Measurements from ENCODE around the gene HEATR5B. TPM values are rescaled to one million over a fixed set of nuclear protein-coding genes. Genes with fewer than 3 reads are reported as not detected.

Gene HEATR5B
- total and polyA plus RNA-seq, 4 donors: 6.5 to 54.9 (median 16.1) TPM

- no peak overlapping the region for H3K27ac ChIP-seq (ENCODE audit: low read depth in 1 of 2, low read length in 1 of 2)
- 59 to 63% methylated on average over 2 of the region's 2 CpGs for WGBS, 2 donors
- no peak overlapping the region for H3K4me3 ChIP-seq
- no peaks in the 10 kb centered on the region for H3K9me3 ChIP-seq (ENCODE audit: control insufficient read depth in 4 of 4, insufficient read depth in 3 of 4, low read length in 3 of 4)
- TF ChIP-seq CTCF (IDR thresholded peaks at IDR 0.05; ENCODE audit: control extremely low read depth, extremely low read depth): no peak
- ATAC-seq (ENCODE audit: insufficient read depth, low FRiP score): no peak
- no peaks in the 10 kb centered on the region for H3K36me3 ChIP-seq (ENCODE audit: control insufficient read depth in 4 of 4, insufficient read depth in 4 of 4, low read length in 4 of 4)
- H3K27me3 ChIP-seq (ENCODE audit: control insufficient read depth in 3 of 3, insufficient read depth in 3 of 3, low read length in 2 of 3): no peaks in the 10 kb centered on the region
- peak in 1 of 3 donors; percentile 16 for DNase-seq
- peaks cover 0 to 2% (median 0%) of the 10 kb centered on the region in 5 donors for H3K4me1 ChIP-seq (ENCODE audit: control insufficient read depth in 5 of 5, insufficient read depth in 5 of 5, low read length in 5 of 5)
- H3K9ac ChIP-seq (ENCODE audit: insufficient read depth in 1 of 2, low read length in 2 of 2): no peak overlapping the region
Measured at GRCh38 chr2:36973320-36973719, 110.9 kb downstream of the HEATR5B start.

DNA sequence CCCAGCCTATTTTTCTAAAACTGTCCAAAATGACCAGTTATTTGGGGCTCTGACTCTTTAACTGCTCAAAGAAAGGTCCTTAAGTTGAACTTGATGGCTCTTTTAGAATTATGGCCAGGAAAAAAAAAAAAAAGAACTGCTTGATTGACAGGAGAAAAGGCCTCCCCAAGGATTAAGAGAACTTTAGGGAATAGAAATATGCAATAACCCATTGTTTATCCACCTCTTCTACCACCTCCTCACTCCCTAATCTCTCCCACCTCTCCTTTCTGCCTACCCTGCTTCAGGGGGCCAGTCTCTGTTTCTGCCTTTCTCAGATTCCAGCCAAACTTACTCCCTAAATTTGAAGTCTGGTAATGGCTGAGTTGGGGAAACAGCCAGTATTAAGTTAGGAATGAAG is 112.2 kb downstream of the HEATR5B start:
- no peaks in the 10 kb centered on the region for H3K9me3 ChIP-seq (ENCODE audit: control insufficient read depth in 4 of 4, insufficient read depth in 3 of 4, low read length in 3 of 4)
- no peak overlapping the region for H3K9ac ChIP-seq (ENCODE audit: insufficient read depth in 1 of 2, low read length in 2 of 2)
- H3K27ac ChIP-seq (ENCODE audit: low read depth in 1 of 2, low read length in 1 of 2): no peak overlapping the region
- no peak overlapping the region for H3K4me3 ChIP-seq
- H3K27me3 ChIP-seq (ENCODE audit: control insufficient read depth in 3 of 3, insufficient read depth in 3 of 3, low read length in 2 of 3): no peaks in the 10 kb centered on the region
- no peaks in the 10 kb centered on the region for H3K36me3 ChIP-seq (ENCODE audit: control insufficient read depth in 4 of 4, insufficient read depth in 4 of 4, low read length in 4 of 4)
- no peak for TF ChIP-seq CTCF (IDR thresholded peaks at IDR 0.05; ENCODE audit: control extremely low read depth, extremely low read depth)
- DNase-seq (no peak), ATAC-seq (ENCODE audit: insufficient read depth, low FRiP score) (no peak)
- peaks cover 0 to 7% (median 6%) of the 10 kb centered on the region in 5 donors for H3K4me1 ChIP-seq (ENCODE audit: control insufficient read depth in 5 of 5, insufficient read depth in 5 of 5, low read length in 5 of 5)

- H3K9ac ChIP-seq (ENCODE audit: insufficient read depth in 1 of 2, low read length in 2 of 2): peak overlapping the region; percentile 55 to 84
- H3K36me3 ChIP-seq (ENCODE audit: control insufficient read depth in 4 of 4, insufficient read depth in 4 of 4, low read length in 4 of 4): no peaks in the 10 kb centered on the region
- DNase-seq: peak in 1 of 3 donors; percentile 19
- H3K27ac ChIP-seq (ENCODE audit: low read depth in 1 of 2, low read length in 1 of 2): peak overlapping the region; percentile 86 to 99
- peaks cover 0 to 20% (median 9%) of the 10 kb centered on the region in 5 donors for H3K4me1 ChIP-seq (ENCODE audit: control insufficient read depth in 5 of 5, insufficient read depth in 5 of 5, low read length in 5 of 5)
- peak overlapping the region; percentile 83 for H3K4me3 ChIP-seq
- H3K27me3 ChIP-seq (ENCODE audit: control insufficient read depth in 3 of 3, insufficient read depth in 3 of 3, low read length in 2 of 3): no peaks in the 10 kb centered on the region
- ATAC-seq (ENCODE audit: insufficient read depth, low FRiP score): no peak
- 14 to 15% methylated on average over 15 of the region's 15 CpGs for WGBS, 2 donors
- no peak for TF ChIP-seq CTCF (IDR thresholded peaks at IDR 0.05; ENCODE audit: control extremely low read depth, extremely low read depth)
- H3K9me3 ChIP-seq (ENCODE audit: control insufficient read depth in 4 of 4, insufficient read depth in 3 of 4, low read length in 3 of 4): no peaks in the 10 kb centered on the region
Measured at GRCh38 chr2:36967236-36967876, 116.8 kb downstream of the HEATR5B start.

Measured in lung (tissue), 12 donors.